ENCODE measurements around the gene SCN1A.
"Not testable (repeated sequence)": the region's sequence is repeated elsewhere in the genome, so short reads cannot be mapped to it uniquely, and the experiment has no call there.

DNA sequence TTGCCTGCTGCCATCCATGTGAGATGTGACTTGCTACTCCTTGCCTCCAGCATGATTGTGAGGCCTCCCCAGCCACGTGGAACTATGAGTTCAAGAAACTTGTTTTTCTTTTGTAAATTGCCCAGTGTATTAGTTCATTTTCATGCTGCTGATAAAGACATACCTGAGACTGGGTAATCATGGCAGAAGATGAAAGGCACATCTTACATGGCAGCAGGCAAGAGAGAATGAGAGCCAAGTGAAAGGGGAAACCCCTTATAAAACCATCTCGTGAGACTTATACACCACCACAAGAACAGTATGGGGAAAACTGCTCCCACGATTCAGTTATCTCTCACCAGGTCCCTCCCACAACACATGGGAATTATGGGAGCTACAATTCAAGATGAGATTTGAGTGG lies 11.7 kb upstream of the SCN1A start:
- TF ChIP-seq POLR2A (IDR thresholded peaks at IDR 0.05; ENCODE audit: low read depth, low read length); SPI1 (IDR thresholded peaks at IDR 0.05; ENCODE audit: borderline replicate concordance, insufficient read depth, low read depth, low read length); SMC3 (IDR thresholded peaks at IDR 0.05; ENCODE audit: borderline replicate concordance, low read length); EZH2 (IDR thresholded peaks at IDR 0.05; ENCODE audit: borderline replicate concordance, control insufficient read depth, low read depth, low read length); HDAC6 (IDR thresholded peaks at IDR 0.05; ENCODE audit: unreplicated experiment); PML (IDR thresholded peaks at IDR 0.05; ENCODE audit: low read length); ZBED1 (IDR thresholded peaks at IDR 0.05; ENCODE audit: borderline replicate concordance); MTA3 (IDR thresholded peaks at IDR 0.05; ENCODE audit: borderline replicate concordance, low read length); EP300 (IDR thresholded peaks at IDR 0.05; ENCODE audit: borderline replicate concordance in 1 of 2, control insufficient read depth in 1 of 2, low read depth in 2 of 2, low read length in 2 of 2); POLR2AphosphoS5 (IDR thresholded peaks at IDR 0.05; ENCODE audit: low read length); STAT1 (conservative IDR thresholded peaks at IDR 0.05): not testable (repeated sequence)
- TF ChIP-seq, protein P1, sequence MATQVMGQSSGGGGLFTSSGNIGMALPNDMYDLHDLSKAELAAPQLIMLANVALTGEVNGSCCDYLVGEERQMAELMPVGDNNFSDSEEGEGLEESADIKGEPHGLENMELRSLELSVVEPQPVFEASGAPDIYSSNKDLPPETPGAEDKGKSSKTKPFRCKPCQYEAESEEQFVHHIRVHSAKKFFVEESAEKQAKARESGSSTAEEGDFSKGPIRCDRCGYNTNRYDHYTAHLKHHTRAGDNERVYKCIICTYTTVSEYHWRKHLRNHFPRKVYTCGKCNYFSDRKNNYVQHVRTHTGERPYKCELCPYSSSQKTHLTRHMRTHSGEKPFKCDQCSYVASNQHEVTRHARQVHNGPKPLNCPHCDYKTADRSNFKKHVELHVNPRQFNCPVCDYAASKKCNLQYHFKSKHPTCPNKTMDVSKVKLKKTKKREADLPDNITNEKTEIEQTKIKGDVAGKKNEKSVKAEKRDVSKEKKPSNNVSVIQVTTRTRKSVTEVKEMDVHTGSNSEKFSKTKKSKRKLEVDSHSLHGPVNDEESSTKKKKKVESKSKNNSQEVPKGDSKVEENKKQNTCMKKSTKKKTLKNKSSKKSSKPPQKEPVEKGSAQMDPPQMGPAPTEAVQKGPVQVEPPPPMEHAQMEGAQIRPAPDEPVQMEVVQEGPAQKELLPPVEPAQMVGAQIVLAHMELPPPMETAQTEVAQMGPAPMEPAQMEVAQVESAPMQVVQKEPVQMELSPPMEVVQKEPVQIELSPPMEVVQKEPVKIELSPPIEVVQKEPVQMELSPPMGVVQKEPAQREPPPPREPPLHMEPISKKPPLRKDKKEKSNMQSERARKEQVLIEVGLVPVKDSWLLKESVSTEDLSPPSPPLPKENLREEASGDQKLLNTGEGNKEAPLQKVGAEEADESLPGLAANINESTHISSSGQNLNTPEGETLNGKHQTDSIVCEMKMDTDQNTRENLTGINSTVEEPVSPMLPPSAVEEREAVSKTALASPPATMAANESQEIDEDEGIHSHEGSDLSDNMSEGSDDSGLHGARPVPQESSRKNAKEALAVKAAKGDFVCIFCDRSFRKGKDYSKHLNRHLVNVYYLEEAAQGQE (IDR thresholded peaks at IDR 0.05; ENCODE audit: low read depth, low read length), result not testable (repeated sequence)

Data from GM12878 (cell line).